IPS-20b (cell line): ENCODE data around the gene AKAP7.
A peak's percentile ranks its signal among the peaks of the same experiment; 100 is the strongest.
"Not testable (repeated sequence)": the region's sequence is repeated elsewhere in the genome, so short reads cannot be mapped to it uniquely, and the experiment has no call there.

Experiments used
- H3K27ac ChIP-seq: one replicate; pipeline ENCODE4 v1.5.1; 2013; ENCODE audit warnings: low read length
- H3K27me3 ChIP-seq: 2 replicates; pipeline ENCODE4 v1.6.1; 2013; ENCODE audit warnings: mild to moderate bottlenecking, low read length, inconsistent platforms; ENCODE audit not compliant: insufficient read depth
- H3K36me3 ChIP-seq: 2 replicates; pipeline ENCODE4 v1.6.1; 2013; ENCODE audit warnings: low read depth, mild to moderate bottlenecking, inconsistent platforms, low read length, moderate library complexity; ENCODE audit not compliant: insufficient read depth
- H3K4me1 ChIP-seq: 2 replicates; pipeline ENCODE4 v1.6.1; 2013; ENCODE audit warnings: mild to moderate bottlenecking, control low read depth, inconsistent platforms, low read length, moderate library complexity; ENCODE audit not compliant: insufficient read depth
- H3K4me3 ChIP-seq: 2 replicates; pipeline ENCODE4 v1.5.1; 2013; ENCODE audit warnings: mild to moderate bottlenecking, low read length, inconsistent platforms
- H3K9ac ChIP-seq: 2 replicates; pipeline ENCODE4 v1.6.1; 2013; ENCODE audit warnings: low read depth, mild to moderate bottlenecking, inconsistent platforms, low read length, moderate library complexity
- H3K9me3 ChIP-seq: 2 replicates; pipeline ENCODE4 v1.6.1; 2013; ENCODE audit warnings: mild to moderate bottlenecking, low read depth, low read length, inconsistent platforms; ENCODE audit not compliant: insufficient read depth

AKAP7 gene

DNA sequence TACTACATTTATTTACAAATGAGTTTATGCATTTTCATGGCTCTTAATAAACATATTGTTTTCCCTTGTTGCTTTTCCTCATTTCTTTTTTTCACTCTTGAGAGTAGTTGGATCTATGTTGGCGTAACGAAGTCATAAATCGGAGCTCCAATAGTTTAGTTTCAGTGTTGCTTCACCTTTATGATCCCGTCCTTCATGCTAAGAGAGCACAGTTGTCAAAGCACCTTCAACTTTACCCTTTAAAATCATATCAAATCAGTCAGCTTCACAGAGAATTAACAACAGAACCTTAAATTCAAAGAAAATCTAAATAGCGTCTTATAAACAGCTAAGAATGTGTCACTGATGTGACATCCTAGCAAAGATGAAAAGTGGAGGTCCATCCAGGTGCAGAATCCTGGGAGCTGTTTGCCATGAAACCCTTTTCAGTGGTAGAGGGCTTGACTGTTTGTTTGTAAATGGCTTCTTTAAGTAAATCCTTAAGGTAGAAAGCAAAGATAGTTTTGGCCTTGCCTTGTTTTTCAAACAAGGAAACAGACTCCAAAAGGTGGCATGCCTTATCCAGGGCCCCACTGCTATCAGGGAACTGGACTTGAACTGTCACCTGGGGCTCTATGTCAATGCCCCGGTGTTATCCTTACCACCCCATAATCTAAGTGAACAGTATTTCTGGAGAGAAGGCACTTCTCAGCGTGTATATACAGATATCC is 148.4 kb downstream of the AKAP7 start:
- H3K36me3 ChIP-seq: no peaks in the 10 kb centered on the region
- no peaks in the 10 kb centered on the region for H3K9me3 ChIP-seq
- H3K4me3 ChIP-seq: no peak overlapping the region
- no peaks in the 10 kb centered on the region for H3K27me3 ChIP-seq
- no peak overlapping the region for H3K9ac ChIP-seq
- H3K27ac ChIP-seq: no peak overlapping the region
- H3K4me1 ChIP-seq: peaks cover 19% of the 10 kb centered on the region

DNA sequence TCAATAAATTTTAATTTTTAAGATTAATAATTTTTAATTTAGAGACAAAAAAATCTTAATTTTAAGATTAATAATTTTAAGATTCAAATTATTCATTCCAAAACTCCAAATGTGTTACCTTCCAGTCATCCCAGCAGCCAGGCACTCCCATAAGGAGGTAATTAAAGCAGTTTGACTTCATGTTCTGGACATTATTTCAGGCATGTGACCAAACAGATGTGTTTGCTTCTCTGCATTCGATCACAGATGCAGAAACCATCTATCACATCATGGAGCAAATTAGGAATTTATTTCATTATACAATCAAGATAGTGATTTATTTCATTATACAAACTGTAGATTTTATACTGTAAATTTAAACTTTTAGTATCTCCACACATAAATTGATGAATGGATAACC is 150.3 kb downstream of the AKAP7 start:
- no peak overlapping the region for H3K27ac ChIP-seq
- H3K4me3 ChIP-seq: no peak overlapping the region
- H3K36me3 ChIP-seq: no peaks in the 10 kb centered on the region
- H3K27me3 ChIP-seq: no peaks in the 10 kb centered on the region
- H3K9me3 ChIP-seq: no peaks in the 10 kb centered on the region
- peaks cover 19% of the 10 kb centered on the region for H3K4me1 ChIP-seq
- no peak overlapping the region for H3K9ac ChIP-seq

DNA sequence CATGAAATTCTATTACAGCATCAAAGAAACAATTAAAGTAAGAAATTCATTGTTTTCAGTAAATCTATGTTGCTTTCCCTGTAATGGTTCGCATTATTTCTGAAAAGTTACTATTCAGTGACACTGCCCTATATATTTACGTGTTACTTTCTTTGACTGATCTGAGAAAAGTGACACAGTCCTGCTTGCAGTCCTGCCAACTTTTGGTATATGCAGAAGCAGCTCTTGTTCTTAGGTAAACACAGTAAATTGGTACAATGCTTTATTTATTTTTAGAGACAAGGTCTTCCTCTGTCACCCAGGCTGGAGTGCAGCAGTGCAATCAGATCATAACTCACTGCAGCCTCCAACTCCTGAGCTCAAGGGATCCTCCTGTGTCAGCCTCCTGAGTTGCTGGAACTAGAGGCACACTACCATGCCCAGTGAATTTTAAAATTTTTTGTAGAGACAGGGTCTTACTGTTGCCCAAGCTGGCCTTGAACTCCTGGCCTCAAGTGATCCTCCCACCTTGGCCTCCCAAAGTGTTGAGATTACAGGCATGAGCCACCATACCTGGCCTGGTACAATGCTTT is 151.3 kb downstream of the AKAP7 start:
- Histone ChIP-seq H3K36me3 (no peaks in the 10 kb centered on the region), H3K9ac (no peak overlapping the region), H3K27me3 (no peaks in the 10 kb centered on the region), H3K9me3 (no peaks in the 10 kb centered on the region), H3K27ac (no peak overlapping the region), H3K4me1 (peaks cover 14% of the 10 kb centered on the region), H3K4me3 (no peak overlapping the region)

DNA sequence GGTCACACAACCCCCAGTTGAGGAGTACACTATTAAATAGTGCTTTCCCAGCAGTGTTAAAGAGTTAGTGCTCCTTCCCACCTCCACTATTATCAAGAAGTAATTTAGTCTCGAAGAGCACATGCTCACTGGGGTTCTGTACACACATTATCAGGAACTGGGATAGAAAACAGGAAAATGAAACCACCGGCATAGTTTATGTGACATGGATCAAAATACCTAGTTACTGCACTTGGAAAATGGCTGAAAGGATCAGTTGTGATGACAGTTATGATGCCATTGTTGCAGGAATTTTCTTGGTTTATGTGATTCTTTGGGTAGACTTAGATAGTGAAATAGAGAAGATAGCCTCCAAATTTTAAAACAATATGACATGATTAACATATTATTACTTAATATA is 152.9 kb downstream of the AKAP7 start:
- no peak overlapping the region for H3K27ac ChIP-seq
- peaks cover 26% of the 10 kb centered on the region for H3K4me1 ChIP-seq
- no peaks in the 10 kb centered on the region for H3K36me3 ChIP-seq
- H3K4me3 ChIP-seq: no peak overlapping the region
- no peaks in the 10 kb centered on the region for H3K9me3 ChIP-seq
- no peak overlapping the region for H3K9ac ChIP-seq
- no peaks in the 10 kb centered on the region for H3K27me3 ChIP-seq

DNA sequence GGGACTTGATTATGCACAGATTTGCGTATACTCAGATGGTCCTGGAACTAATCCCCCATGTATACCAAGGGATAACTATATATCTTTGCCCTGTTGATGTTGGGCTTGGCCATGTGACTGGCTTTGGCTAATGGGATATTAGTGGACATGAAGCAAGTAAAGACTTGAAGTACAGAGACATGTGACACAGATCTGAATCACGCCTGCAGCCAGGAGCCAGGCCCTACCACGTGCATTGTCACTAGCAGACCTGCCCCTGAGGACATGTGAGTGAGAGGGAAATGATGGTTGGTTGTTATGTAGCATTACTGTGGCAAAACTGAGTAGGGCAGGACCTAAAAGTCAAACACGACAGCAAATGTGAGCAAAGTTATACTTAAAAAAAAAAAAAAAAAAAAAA is 155.7 kb downstream of the AKAP7 start:
- H3K36me3 ChIP-seq: no peaks in the 10 kb centered on the region

DNA sequence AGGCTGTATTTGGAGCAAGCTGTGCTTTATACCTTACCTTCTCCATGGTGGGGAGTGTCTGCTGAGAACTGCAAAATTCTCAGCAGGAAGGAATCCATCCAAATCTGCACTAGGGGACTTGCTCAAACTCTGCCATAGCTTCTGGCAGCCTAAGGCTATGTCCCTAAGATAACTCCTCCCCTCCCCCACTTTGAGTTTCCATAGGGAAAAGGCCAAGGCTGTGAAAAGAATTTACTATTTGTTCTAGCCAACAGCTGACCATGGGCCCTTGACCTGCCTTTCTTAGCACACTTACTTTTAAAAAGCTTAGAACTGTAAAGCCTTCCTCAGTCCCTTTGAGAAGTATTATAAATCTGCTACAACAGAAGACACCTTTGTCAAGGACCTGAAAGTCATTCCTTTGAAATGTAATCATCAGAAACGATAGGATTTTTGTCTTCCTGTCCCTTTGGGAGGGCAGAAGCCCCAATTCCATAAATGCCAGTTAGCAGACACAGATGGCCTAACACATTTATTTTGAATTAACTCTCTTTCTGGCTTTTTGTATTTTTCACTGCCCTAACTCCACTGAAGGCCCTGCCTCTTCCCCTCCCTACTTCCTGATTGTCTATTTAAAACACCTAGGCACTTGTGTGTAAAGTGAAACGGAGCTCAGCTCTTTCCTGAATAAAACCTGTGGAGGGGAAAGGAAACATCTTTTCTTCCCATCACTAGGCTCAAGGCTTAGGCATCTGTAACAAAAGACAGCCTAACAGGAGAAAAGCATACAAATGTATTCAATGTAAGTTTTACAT is 157.1 kb downstream of the AKAP7 start:
- no peaks in the 10 kb centered on the region for H3K9me3 ChIP-seq
- peak overlapping the region; percentile 11; the same call in 1 of the 2 replicates for H3K4me3 ChIP-seq
- no peak overlapping the region; the same call in 1 of the 2 replicates for H3K9ac ChIP-seq
- peaks cover 4% of the 10 kb centered on the region; the same call in 1 of the 2 replicates for H3K27me3 ChIP-seq
- no peaks in the 10 kb centered on the region for H3K36me3 ChIP-seq
- H3K4me1 ChIP-seq: peaks cover 30% of the 10 kb centered on the region
- peak overlapping the region; percentile 54 for H3K27ac ChIP-seq

More for the DNA sequence above, 155.7 kb downstream of the AKAP7 start:
- H3K9me3 ChIP-seq: no peaks in the 10 kb centered on the region
- no peak overlapping the region for H3K4me3 ChIP-seq
- peaks cover 35% of the 10 kb centered on the region for H3K4me1 ChIP-seq
- H3K9ac ChIP-seq: no peak overlapping the region
- peaks cover 4% of the 10 kb centered on the region; the same call in 1 of the 2 replicates for H3K27me3 ChIP-seq
- no peak overlapping the region for H3K27ac ChIP-seq

DNA sequence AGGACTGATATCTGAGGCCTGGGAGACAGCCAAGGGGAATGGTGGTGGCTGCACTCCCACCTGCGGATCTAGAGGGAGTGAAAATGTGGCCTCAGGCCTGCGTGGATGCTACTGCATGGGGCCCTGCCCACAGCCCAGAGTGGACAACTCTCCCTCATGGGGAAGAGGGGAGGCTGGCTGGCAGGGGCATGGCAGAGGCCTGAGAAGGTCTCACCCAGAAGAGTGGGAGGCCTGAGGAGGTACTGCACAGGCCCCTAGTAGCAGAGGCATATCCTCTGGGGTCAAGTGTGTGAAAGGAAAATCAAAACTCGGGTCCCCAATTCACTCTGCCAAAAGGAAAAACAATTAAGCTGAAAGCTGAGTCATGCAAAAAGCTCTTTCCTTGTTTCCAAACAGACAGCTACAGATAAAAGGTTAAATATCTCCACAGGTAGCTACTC is 158.2 kb downstream of the AKAP7 start:
- H3K9ac ChIP-seq: peak overlapping the region; percentile 50; the same call in 1 of the 2 replicates
- no peaks in the 10 kb centered on the region for H3K36me3 ChIP-seq
- no peak overlapping the region; the same call in 1 of the 2 replicates for H3K4me3 ChIP-seq
- H3K9me3 ChIP-seq: no peaks in the 10 kb centered on the region
- H3K27me3 ChIP-seq: peaks cover 4% of the 10 kb centered on the region; the same call in 1 of the 2 replicates
- peaks cover 30% of the 10 kb centered on the region for H3K4me1 ChIP-seq
- H3K27ac ChIP-seq: peak overlapping the region; percentile 54

DNA sequence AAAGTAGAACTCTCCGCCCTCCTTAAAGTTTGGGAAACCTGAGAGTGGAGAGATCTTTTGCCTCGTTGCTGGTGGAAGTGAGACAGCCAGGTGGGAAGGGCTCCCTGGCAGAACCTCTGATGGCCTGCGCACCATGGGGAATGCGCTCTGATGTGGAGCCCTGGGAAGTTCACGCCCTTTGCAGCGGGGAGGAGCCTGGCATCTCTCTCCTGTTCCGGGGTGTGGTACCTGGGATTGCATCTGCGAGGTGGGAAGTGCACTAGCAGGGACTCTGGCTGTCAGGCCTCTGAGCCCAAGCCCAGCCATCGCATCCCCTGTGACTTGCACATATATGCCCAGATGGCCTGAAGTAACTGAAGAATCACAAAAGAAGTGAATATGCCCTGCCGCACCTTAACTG is 159.8 kb downstream of the AKAP7 start:
- peaks cover 4% of the 10 kb centered on the region; the same call in 1 of the 2 replicates for H3K27me3 ChIP-seq
- H3K9me3 ChIP-seq: no peaks in the 10 kb centered on the region
- H3K9ac ChIP-seq: peak overlapping the region; percentile 34
- H3K4me1 ChIP-seq: peaks cover 30% of the 10 kb centered on the region
- H3K4me3 ChIP-seq: peak overlapping the region; percentile 62
- no peaks in the 10 kb centered on the region for H3K36me3 ChIP-seq
- no peak overlapping the region for H3K27ac ChIP-seq

DNA sequence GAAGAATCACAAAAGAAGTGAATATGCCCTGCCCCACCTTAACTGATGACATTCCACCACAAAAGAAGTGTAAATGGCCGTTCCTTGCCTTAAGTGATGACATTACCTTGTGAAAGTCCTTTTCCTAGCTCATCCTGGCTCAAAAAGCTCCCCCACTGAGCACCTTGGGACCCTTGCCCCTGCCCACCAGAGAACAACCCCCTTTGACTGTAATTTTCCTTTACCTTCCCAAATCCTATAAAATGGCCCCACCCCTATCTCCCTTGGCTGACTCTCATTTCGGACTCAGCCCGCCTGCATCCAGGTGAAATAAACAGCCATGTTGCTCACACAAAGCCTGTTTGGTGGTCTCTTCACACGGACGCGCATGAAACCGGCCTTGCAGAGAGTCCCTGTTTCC is 165.6 kb downstream of the AKAP7 start:
- not testable (repeated sequence) for H3K9ac ChIP-seq, H3K27me3 ChIP-seq, H3K36me3 ChIP-seq, H3K4me3 ChIP-seq, H3K27ac ChIP-seq, H3K4me1 ChIP-seq, H3K9me3 ChIP-seq

DNA sequence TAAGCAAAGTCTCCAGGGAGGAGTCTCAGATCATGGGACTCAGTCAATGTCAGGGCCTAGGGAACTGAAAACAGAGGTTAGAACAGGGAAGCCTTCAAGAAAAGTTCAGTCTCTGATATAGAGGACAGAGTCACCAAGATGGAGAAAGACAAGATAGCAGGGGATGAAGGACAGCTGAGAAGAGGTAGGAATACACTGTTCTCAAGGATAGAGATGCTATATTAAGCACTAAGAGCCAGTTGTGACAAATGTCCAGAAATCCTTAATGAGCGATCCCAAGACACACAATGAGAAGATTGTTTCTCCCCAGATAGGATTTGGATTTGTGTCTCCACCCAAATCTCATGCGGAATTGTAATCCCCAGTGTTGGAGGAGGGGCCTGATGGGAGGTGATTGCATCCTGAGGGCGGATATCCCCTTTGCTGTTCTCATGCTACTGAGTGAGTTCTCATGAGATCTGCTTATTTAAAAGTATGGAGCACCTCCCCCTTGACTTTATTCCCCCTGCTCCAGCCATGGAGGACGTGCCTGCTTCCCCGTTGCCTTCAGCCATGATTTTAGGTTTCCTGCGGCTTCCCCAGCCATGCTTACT is 168.2 kb downstream of the AKAP7 start:
- Histone ChIP-seq H3K36me3 (no peaks in the 10 kb centered on the region), H3K4me1 (peaks cover 7% of the 10 kb centered on the region; the same call in 1 of the 2 replicates), H3K9ac (no peak overlapping the region), H3K27ac (no peak overlapping the region), H3K9me3 (no peaks in the 10 kb centered on the region; the same call in 1 of the 2 replicates), H3K27me3 (no peaks in the 10 kb centered on the region), H3K4me3 (no peak overlapping the region)

DNA sequence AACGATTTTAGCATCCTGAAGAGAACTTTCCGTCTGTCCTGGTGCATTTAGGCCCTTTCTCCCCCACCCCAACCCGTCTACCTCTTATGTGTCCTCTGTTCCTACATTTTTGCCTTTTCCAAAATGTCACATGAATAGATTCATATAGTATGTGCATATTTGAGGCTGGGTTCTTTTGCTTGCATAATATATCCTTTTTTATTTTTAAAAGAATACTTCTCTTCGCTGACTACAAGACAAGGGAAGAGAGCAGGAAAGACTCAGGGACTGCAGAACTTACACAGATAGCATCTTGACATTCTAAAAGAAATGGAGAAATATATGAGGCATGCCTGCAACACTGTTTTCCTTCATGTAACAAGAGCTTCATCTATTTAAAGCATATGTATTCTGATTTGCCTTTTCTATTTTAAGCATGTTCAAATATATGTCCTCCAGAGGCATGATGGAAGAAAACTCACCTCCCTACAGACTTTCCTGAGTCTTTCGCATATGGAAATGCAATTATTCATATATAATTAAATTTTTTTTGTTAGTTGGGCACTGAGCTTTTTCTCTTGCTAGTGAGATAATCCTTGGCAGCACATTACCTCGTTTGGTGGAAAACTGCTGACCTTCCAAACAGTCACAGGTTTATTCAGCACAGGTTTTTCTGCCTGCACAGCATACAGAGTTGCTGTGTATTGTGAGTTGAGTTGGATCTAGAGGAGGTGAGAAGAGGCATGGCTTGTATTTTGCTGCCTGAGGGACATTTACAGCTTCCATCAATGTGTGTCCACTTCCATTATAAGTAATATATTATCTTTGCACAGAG is 170.0 kb downstream of the AKAP7 start:
- Histone ChIP-seq H3K27me3 (no peaks in the 10 kb centered on the region), H3K4me1 (peaks cover 7% of the 10 kb centered on the region; the same call in 1 of the 2 replicates), H3K27ac (no peak overlapping the region), H3K9ac (no peak overlapping the region), H3K9me3 (peaks cover 12% of the 10 kb centered on the region), H3K4me3 (no peak overlapping the region), H3K36me3 (no peaks in the 10 kb centered on the region)
